IMR-90 (cell line): ENCODE data around the gene TPGS2. TPM values are rescaled to one million over a fixed set of nuclear protein-coding genes. Genes with fewer than 3 reads are reported as not detected.

Experiments used
- ATAC-seq: fragments of 200-7000 bp; cut with Tn5 transposase; 2 replicates; pipeline ENCODE4 v1.9.1; 2020; ENCODE audit warnings: low read depth, mild to moderate bottlenecking, moderate library complexity
- BruUV-seq: library from RNA; stranded (reverse); fragments of 400-500 nt; replicated peaks from 2 replicates; lab custom pipeline; 2021; lab: Mats Ljungman, UMichigan
- CTCF ChIA-PET: fragments of 300-600 bp; formaldehyde crosslinking; extraction: SDS; loops from one replicate; lab custom pipeline; 2021; ENCODE audit warnings: antibody characterized with exemption; lab: Yijun Ruan, JAX
- POLR2A ChIA-PET: fragments of 300-600 bp; sonication (Branson Sonifier 250); formaldehyde crosslinking; loops from one replicate; lab custom pipeline; 2022; ENCODE audit warnings: antibody characterized with exemption; ENCODE audit not compliant: unreplicated experiment; lab: Charles Lee
- DNase-seq: peaks from one replicate; pipeline ENCODE4 v3.0.0; 2013
- H2AFZ ChIP-seq: replicated peaks from 2 replicates; pipeline ENCODE3; 2013; ENCODE audit warnings: low read length, mild to moderate bottlenecking; ENCODE audit not compliant: poor library complexity
- H2AK5ac ChIP-seq: 2 replicates; pipeline ENCODE4 v1.6.1; 2013; ENCODE audit warnings: low read depth, low read length, inconsistent platforms
- H2AK9ac ChIP-seq: replicated peaks from 2 replicates; pipeline ENCODE3; 2013; ENCODE audit warnings: mild to moderate bottlenecking, low read depth, low read length, moderate library complexity; ENCODE audit not compliant: poor library complexity
- H2BK120ac ChIP-seq: 2 replicates; pipeline ENCODE4 v1.6.1; 2013; ENCODE audit warnings: low read depth, low read length, inconsistent platforms
- H2BK15ac ChIP-seq: 3 replicates; pipeline ENCODE4 v1.6.1; 2013; ENCODE audit warnings: low read depth, low read length, inconsistent platforms
- H2BK20ac ChIP-seq: 2 replicates; pipeline ENCODE4 v1.6.1; 2013; ENCODE audit warnings: low read depth, mild to moderate bottlenecking, inconsistent platforms, low read length, moderate library complexity
- H2BK5ac ChIP-seq: 2 replicates; pipeline ENCODE4 v1.6.1; 2013; ENCODE audit warnings: mild to moderate bottlenecking, low read depth, low read length, inconsistent platforms; ENCODE audit not compliant: poor library complexity, severe bottlenecking
- H3K14ac ChIP-seq: replicated peaks from 2 replicates; pipeline ENCODE4 v1.6.1; 2013; ENCODE audit warnings: low read depth, low read length, inconsistent platforms
- H3K18ac ChIP-seq: 2 replicates; pipeline ENCODE4 v1.6.1; 2013; ENCODE audit warnings: low read depth, low read length, control low read depth
- H3K23ac ChIP-seq: 2 replicates; pipeline ENCODE4 v1.6.1; 2013; ENCODE audit warnings: low read depth, low read length, inconsistent platforms
- H3K27ac ChIP-seq: 2 replicates; pipeline ENCODE4 v1.5.1; 2013; ENCODE audit warnings: mild to moderate bottlenecking, control low read depth, low read length; ENCODE audit not compliant: insufficient read depth
- H3K27me3 ChIP-seq: 2 replicates; pipeline ENCODE4 v1.6.1; 2013; ENCODE audit warnings: low read length; ENCODE audit not compliant: control insufficient read depth, insufficient read depth
- H3K36me3 ChIP-seq: 2 replicates; pipeline ENCODE4 v1.6.1; 2013; ENCODE audit warnings: low read length, mixed read lengths; ENCODE audit not compliant: control insufficient read depth, insufficient read depth
- H3K4ac ChIP-seq: 2 replicates; pipeline ENCODE4 v1.6.1; 2013; ENCODE audit warnings: low read depth, low read length, inconsistent platforms
- H3K4me1 ChIP-seq: 2 replicates; pipeline ENCODE4 v1.6.1; 2013; ENCODE audit warnings: low read length, mixed read lengths; ENCODE audit not compliant: control insufficient read depth, insufficient read depth
- H3K4me2 ChIP-seq: 2 replicates; pipeline ENCODE4 v1.6.1; 2013; ENCODE audit warnings: low read depth, mild to moderate bottlenecking, control low read depth, low read length, moderate library complexity
- H3K4me3 ChIP-seq: 2 replicates; pipeline ENCODE4 v1.5.1; 2013; ENCODE audit warnings: low read depth, mild to moderate bottlenecking, control low read depth, low read length, moderate library complexity; ENCODE audit not compliant: insufficient read depth
- H3K56ac ChIP-seq: 2 replicates; pipeline ENCODE4 v1.6.1; 2013; ENCODE audit warnings: low read length, inconsistent platforms; ENCODE audit not compliant: insufficient read depth; ENCODE audit errors: extremely low read depth
- H3K79me1 ChIP-seq, 2 experiments: 2 replicates each; pipeline ENCODE4 v1.6.1; 2013; ENCODE audit warnings: low read length in 2 of 2, inconsistent platforms in 1 of 2, low read depth in 1 of 2
- H3K9ac ChIP-seq: 2 replicates; pipeline ENCODE4 v1.6.1; 2013; ENCODE audit warnings: low read depth, low read length, control low read depth
- H3K9me1 ChIP-seq: 2 replicates; pipeline ENCODE4 v1.6.1; 2013; ENCODE audit warnings: low read length, inconsistent platforms; ENCODE audit not compliant: insufficient read depth
- H3K9me3 ChIP-seq: 2 replicates; pipeline ENCODE4 v1.6.1; 2013; ENCODE audit warnings: low read length; ENCODE audit not compliant: control insufficient read depth, insufficient read depth
- H4K20me1 ChIP-seq: 2 replicates; pipeline ENCODE4 v1.6.1; 2013; ENCODE audit warnings: low read length, inconsistent platforms; ENCODE audit not compliant: insufficient read depth
- H4K5ac ChIP-seq: 2 replicates; pipeline ENCODE4 v1.6.1; 2013; ENCODE audit warnings: mild to moderate bottlenecking, low read depth, low read length, control low read depth
- H4K8ac ChIP-seq, 2 experiments: 2 replicates each; pipeline ENCODE4 v1.6.1; 2013; ENCODE audit warnings: low read depth in 2 of 2, low read length in 2 of 2, control low read depth in 1 of 2, inconsistent platforms in 1 of 2
- H4K91ac ChIP-seq: 2 replicates; pipeline ENCODE4 v1.6.1; 2013; ENCODE audit warnings: low read depth, low read length, inconsistent platforms; ENCODE audit not compliant: insufficient read depth
- BHLHE40 ChIP-seq: fragments of 150-350 bp; IDR thresholded peaks from 2 replicates; pipeline ENCODE4 v1.6.1; 2016; ENCODE audit warnings: mild to moderate bottlenecking, low read depth, low read length
- CEBPB ChIP-seq: IDR thresholded peaks from 2 replicates; pipeline ENCODE4 v1.6.1; 2012; ENCODE audit warnings: low read depth, low read length, improper control_type of control experiment
- CHD1 ChIP-seq: IDR thresholded peaks from 2 replicates; pipeline ENCODE4 v1.6.1; 2012; ENCODE audit warnings: low read depth, low read length, improper control_type of control experiment
- CTCF ChIP-seq: conservative IDR thresholded peaks from 2 replicates; pipeline ENCODE4 v1.5.1; 2012; ENCODE audit warnings: mild to moderate bottlenecking, low read depth, low read length, improper control_type of control experiment
- MAFK ChIP-seq: IDR thresholded peaks from 2 replicates; pipeline ENCODE4 v1.6.1; 2012; ENCODE audit warnings: low read depth, low read length, improper control_type of control experiment
- MAZ ChIP-seq: IDR thresholded peaks from 2 replicates; pipeline ENCODE4 v1.6.1; 2012; ENCODE audit warnings: low read depth, mild to moderate bottlenecking, low read length, improper control_type of control experiment, moderate library complexity, borderline replicate concordance
- MXI1 ChIP-seq: IDR thresholded peaks from 2 replicates; pipeline ENCODE4 v1.6.1; 2012; ENCODE audit warnings: low read depth, mild to moderate bottlenecking, low read length, moderate library complexity, borderline replicate concordance
- NFE2L2 ChIP-seq: fragments of 150-350 bp; IDR thresholded peaks from 2 replicates; pipeline ENCODE4 v1.6.1; 2016; ENCODE audit warnings: low read depth, mild to moderate bottlenecking, low read length
- POLR2A ChIP-seq: IDR thresholded peaks from 2 replicates; pipeline ENCODE4 v1.6.1; 2012; ENCODE audit warnings: mild to moderate bottlenecking, low read depth, low read length
- RCOR1 ChIP-seq: IDR thresholded peaks from 2 replicates; pipeline ENCODE4 v1.6.1; 2012; ENCODE audit warnings: mild to moderate bottlenecking, low read length, improper control_type of control experiment; ENCODE audit not compliant: insufficient replicate concordance
- RFX5 ChIP-seq: IDR thresholded peaks from 2 replicates; pipeline ENCODE4 v1.8.0; 2012; ENCODE audit warnings: low read depth, mild to moderate bottlenecking, low read length, moderate library complexity
- SMC3 ChIP-seq: fragments of 150-350 bp; IDR thresholded peaks from 2 replicates; pipeline ENCODE4 v1.6.1; 2016; ENCODE audit warnings: low read depth, mild to moderate bottlenecking, antibody characterized with exemption, low read length, moderate library complexity
- WGBS, 2 experiments: methylation state at CpG; one replicate each; pipeline versions ENCODE4 v1.1.5 to v1.1.7; 2013; ENCODE audit warnings: missing lambda C conversion rate in 2 of 2; ENCODE audit not compliant: insufficient read length in 1 of 2; ENCODE audit errors: extremely low coverage in 2 of 2; 5-methylcytosine and 5-hydroxymethylcytosine counted together
- dilution Hi-C: fragments of 300-500 bp; cut with HindIII; formaldehyde crosslinking; loops from one replicate; pipeline ENCODE4 v1.14.3; 2018; ENCODE audit warnings: low sequenced_read_pairs; ENCODE audit not compliant: unreplicated experiment
- in situ Hi-C: fragments of 300-500 bp; cut with MboI; formaldehyde crosslinking; loops from 3 replicates; pipeline ENCODE4 v1.14.3; 2019; ENCODE audit warnings: low sequenced_read_pairs, inconsistent platforms, mixed read lengths
- intact Hi-C: fragments of 100-400 bp; cut with micrococcal nuclease; formaldehyde crosslinking; loops from 2 replicates; pipeline ENCODE4 v1.10.0; 2022
- polyA plus RNA-seq, 3 experiments: library from polyadenylated mRNA; depleted of rRNA; stranded (reverse); fragments of >200 nt; gene quantifications; 2 replicates each; pipeline ENCODE4 v1.2.3, GENCODE V29; 2012; ENCODE audit warnings: low replicate concordance in 1 of 3
- total RNA-seq: library from RNA; depleted of rRNA; stranded (reverse); fragments of >200 nt; gene quantifications from 2 replicates; pipeline ENCODE4 v1.2.3, GENCODE V29; 2012
- TF ChIP-seq, protein P1 (sequence below): fragments of 150-350 bp; IDR thresholded peaks from 2 replicates; pipeline ENCODE4 v1.6.1; 2017; ENCODE audit warnings: mild to moderate bottlenecking, antibody characterized with exemption, low read length, low read depth
- TF ChIP-seq, protein P2 (sequence below): fragments of 150-350 bp; IDR thresholded peaks from 2 replicates; pipeline ENCODE4 v1.6.1; 2016; ENCODE audit warnings: low read depth, mild to moderate bottlenecking, low read length, moderate library complexity, borderline replicate concordance

Gene TPGS2
- total and polyA plus RNA-seq, 2 of the 4 experiments (the other 2 are of a cell fraction): 201 to 294 TPM

- TF ChIP-seq, protein P1, sequence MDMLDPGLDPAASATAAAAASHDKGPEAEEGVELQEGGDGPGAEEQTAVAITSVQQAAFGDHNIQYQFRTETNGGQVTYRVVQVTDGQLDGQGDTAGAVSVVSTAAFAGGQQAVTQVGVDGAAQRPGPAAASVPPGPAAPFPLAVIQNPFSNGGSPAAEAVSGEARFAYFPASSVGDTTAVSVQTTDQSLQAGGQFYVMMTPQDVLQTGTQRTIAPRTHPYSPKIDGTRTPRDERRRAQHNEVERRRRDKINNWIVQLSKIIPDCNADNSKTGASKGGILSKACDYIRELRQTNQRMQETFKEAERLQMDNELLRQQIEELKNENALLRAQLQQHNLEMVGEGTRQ: no peak
Measured at GRCh38 chr18:36828157-36828629, 609 bp downstream of the TPGS2 start (continued).

- no peak overlapping the region for H2BK120ac ChIP-seq
- no peak overlapping the region for H3K4ac ChIP-seq
- peaks cover 4% of the 10 kb centered on the region for H3K36me3 ChIP-seq
- no peaks in the 10 kb centered on the region for H4K20me1 ChIP-seq
- no TSS peak for BruUV-seq
- H3K9me1 ChIP-seq: peaks cover 3% of the 10 kb centered on the region; the same call in 1 of the 2 replicates
- H3K23ac ChIP-seq: no peak overlapping the region
- H2BK15ac ChIP-seq: no peak overlapping the region
- CTCF ChIA-PET: no interaction called here
- H4K91ac ChIP-seq: no peak overlapping the region
- no peaks in the 10 kb centered on the region for H3K27me3 ChIP-seq
- H3K14ac ChIP-seq: no peak overlapping the region
- H3K56ac ChIP-seq: no peak overlapping the region
- no CpG with 5 or more reads among the region's 3 CpGs for WGBS, 2 experiments
- H3K9ac ChIP-seq: no peak overlapping the region
- no peak overlapping the region for H3K27ac ChIP-seq
- DNase-seq: no peak
- no peak overlapping the region for H3K18ac ChIP-seq
- H4K5ac ChIP-seq: no peak overlapping the region
- no peak overlapping the region for H2BK20ac ChIP-seq
- no peak overlapping the region for H3K4me3 ChIP-seq
- in situ Hi-C loops (no loop called here), intact Hi-C loops (no loop called here), dilution Hi-C loops (no loop called here)
- no peak overlapping the region for H2AK9ac ChIP-seq
- H3K4me1 ChIP-seq: peaks cover 4% of the 10 kb centered on the region
- no peak overlapping the region for H2BK5ac ChIP-seq
- peaks cover 28 to 59% of the 10 kb centered on the region in 2 experiments for H3K79me1 ChIP-seq
- H2AK5ac ChIP-seq: no peak overlapping the region
- no peak for ATAC-seq
- no peak overlapping the region for H4K8ac ChIP-seq
- H3K9me3 ChIP-seq: no peaks in the 10 kb centered on the region
- no peak overlapping the region for H3K4me2 ChIP-seq
- H2AFZ ChIP-seq: no peak overlapping the region
- POLR2A ChIA-PET: no interaction called here
- TF ChIP-seq NFE2L2 (no peak), POLR2A (no peak), MAFK (no peak), CTCF (no peak), MXI1 (no peak), CEBPB (no peak), RFX5 (no peak), BHLHE40 (no peak), SMC3 (no peak), RCOR1 (no peak), MAZ (no peak), CHD1 (no peak)
- TF ChIP-seq, protein P2, sequence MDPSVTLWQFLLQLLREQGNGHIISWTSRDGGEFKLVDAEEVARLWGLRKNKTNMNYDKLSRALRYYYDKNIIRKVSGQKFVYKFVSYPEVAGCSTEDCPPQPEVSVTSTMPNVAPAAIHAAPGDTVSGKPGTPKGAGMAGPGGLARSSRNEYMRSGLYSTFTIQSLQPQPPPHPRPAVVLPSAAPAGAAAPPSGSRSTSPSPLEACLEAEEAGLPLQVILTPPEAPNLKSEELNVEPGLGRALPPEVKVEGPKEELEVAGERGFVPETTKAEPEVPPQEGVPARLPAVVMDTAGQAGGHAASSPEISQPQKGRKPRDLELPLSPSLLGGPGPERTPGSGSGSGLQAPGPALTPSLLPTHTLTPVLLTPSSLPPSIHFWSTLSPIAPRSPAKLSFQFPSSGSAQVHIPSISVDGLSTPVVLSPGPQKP: no peak
Measured at GRCh38 chr18:36826556-36826955, 2.2 kb downstream of the TPGS2 start.
